ENCODE data around the gene MRPL46.

Gene MRPL46

DNA sequence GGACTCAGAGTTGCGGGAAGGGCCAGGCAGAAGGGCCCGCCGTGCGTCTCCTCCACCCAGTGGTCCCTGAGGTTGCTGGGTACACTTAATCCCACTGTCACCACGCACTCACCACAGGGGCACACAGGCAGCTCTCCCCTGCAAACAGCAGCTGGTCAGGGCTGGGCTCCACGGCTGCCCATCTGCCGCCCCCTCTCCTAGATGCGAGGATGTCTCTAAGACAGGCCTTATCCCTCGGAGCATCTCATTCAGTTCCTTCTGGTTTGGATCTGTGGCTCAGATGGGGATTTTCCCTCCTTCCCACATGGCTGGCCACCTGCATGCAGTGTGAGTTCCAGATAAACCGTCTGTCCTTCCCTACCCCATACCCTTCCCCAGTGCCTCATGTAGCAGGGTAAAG is 26.7 kb upstream of the MRPL46 start:
- Histone ChIP-seq H3K27me3 (ENCODE audit: low read length) (no peaks in the 10 kb centered on the region), H3K9me3 (ENCODE audit: insufficient read depth, low read length) (no peaks in the 10 kb centered on the region), H3K4me2 (ENCODE audit: low read depth, low read length, poor library complexity, severe bottlenecking) (no peak overlapping the region), H3K9me2 (replicated peaks; ENCODE audit: insufficient read depth, low read length) (no peaks in the 10 kb centered on the region), H2AFZ (ENCODE audit: low read depth, low read length, severe bottlenecking) (no peak overlapping the region), H3K4me3 (ENCODE audit: insufficient read depth, low read length, poor library complexity, severe bottlenecking) (no peak overlapping the region), H4K20me1 (ENCODE audit: low read depth, low read length) (no peaks in the 10 kb centered on the region), H3K27ac (ENCODE audit: low read depth, low read length) (no peak overlapping the region), H3K9ac (ENCODE audit: low read length) (no peak overlapping the region), H3F3A (ENCODE audit: insufficient read depth) (no peaks in the 10 kb centered on the region), H3K79me2 (ENCODE audit: insufficient read depth, low read length) (no peaks in the 10 kb centered on the region), H3K36me3 (ENCODE audit: low read length) (no peaks in the 10 kb centered on the region)
- TF ChIP-seq CTCF (IDR thresholded peaks at IDR 0.05; ENCODE audit: insufficient read depth, low read length, poor library complexity, severe bottlenecking) (no peak), EZH2phosphoT487 (conservative IDR thresholded peaks at IDR 0.05; ENCODE audit: low read length) (no peak)

- H4K20me1 ChIP-seq (ENCODE audit: low read depth, low read length): no peaks in the 10 kb centered on the region
- H3K9me3 ChIP-seq (ENCODE audit: insufficient read depth, low read length): no peaks in the 10 kb centered on the region
These were observed 24.0 kb upstream of the MRPL46 start for GRCh38 chr15:88491158-88491557.

GRCh38 chr15:88490036-88490435 is 22.8 kb upstream of the MRPL46 start:
- no peak for TF ChIP-seq CTCF (IDR thresholded peaks at IDR 0.05; ENCODE audit: insufficient read depth, low read length, poor library complexity, severe bottlenecking)
- TF ChIP-seq EZH2phosphoT487 (conservative IDR thresholded peaks at IDR 0.05; ENCODE audit: low read length): no peak
- Histone ChIP-seq H3K27me3 (ENCODE audit: low read length) (no peaks in the 10 kb centered on the region), H3K9ac (ENCODE audit: low read length) (no peak overlapping the region), H3K4me2 (ENCODE audit: low read depth, low read length, poor library complexity, severe bottlenecking) (no peak overlapping the region), H4K20me1 (ENCODE audit: low read depth, low read length) (no peaks in the 10 kb centered on the region), H3K9me3 (ENCODE audit: insufficient read depth, low read length) (no peaks in the 10 kb centered on the region), H3K36me3 (ENCODE audit: low read length) (no peaks in the 10 kb centered on the region), H3K9me2 (replicated peaks; ENCODE audit: insufficient read depth, low read length) (no peaks in the 10 kb centered on the region), H3F3A (ENCODE audit: insufficient read depth) (no peaks in the 10 kb centered on the region), H3K79me2 (ENCODE audit: insufficient read depth, low read length) (no peaks in the 10 kb centered on the region), H2AFZ (ENCODE audit: low read depth, low read length, severe bottlenecking) (no peak overlapping the region), H3K27ac (ENCODE audit: low read depth, low read length) (no peak overlapping the region), H3K4me3 (ENCODE audit: insufficient read depth, low read length, poor library complexity, severe bottlenecking) (no peak overlapping the region)

More at GRCh38 chr15:88491158-88491557, 24.0 kb upstream of the MRPL46 start:
- Histone ChIP-seq H3K4me3 (ENCODE audit: insufficient read depth, low read length, poor library complexity, severe bottlenecking) (no peak overlapping the region), H3K9me2 (replicated peaks; ENCODE audit: insufficient read depth, low read length) (no peaks in the 10 kb centered on the region), H3K27me3 (ENCODE audit: low read length) (no peaks in the 10 kb centered on the region), H3K27ac (ENCODE audit: low read depth, low read length) (no peak overlapping the region), H3K79me2 (ENCODE audit: insufficient read depth, low read length) (no peaks in the 10 kb centered on the region), H3K9ac (ENCODE audit: low read length) (no peak overlapping the region), H3K36me3 (ENCODE audit: low read length) (no peaks in the 10 kb centered on the region), H2AFZ (ENCODE audit: low read depth, low read length, severe bottlenecking) (no peak overlapping the region), H3F3A (ENCODE audit: insufficient read depth) (no peaks in the 10 kb centered on the region), H3K4me2 (ENCODE audit: low read depth, low read length, poor library complexity, severe bottlenecking) (no peak overlapping the region)
- TF ChIP-seq EZH2phosphoT487 (conservative IDR thresholded peaks at IDR 0.05; ENCODE audit: low read length) (no peak), CTCF (IDR thresholded peaks at IDR 0.05; ENCODE audit: insufficient read depth, low read length, poor library complexity, severe bottlenecking) (no peak)
